ENCODE measurements around the gene ACSM4.
"Not testable (repeated sequence)": the region's sequence is repeated elsewhere in the genome, so short reads cannot be mapped to it uniquely, and the experiment has no call there.

DNA sequence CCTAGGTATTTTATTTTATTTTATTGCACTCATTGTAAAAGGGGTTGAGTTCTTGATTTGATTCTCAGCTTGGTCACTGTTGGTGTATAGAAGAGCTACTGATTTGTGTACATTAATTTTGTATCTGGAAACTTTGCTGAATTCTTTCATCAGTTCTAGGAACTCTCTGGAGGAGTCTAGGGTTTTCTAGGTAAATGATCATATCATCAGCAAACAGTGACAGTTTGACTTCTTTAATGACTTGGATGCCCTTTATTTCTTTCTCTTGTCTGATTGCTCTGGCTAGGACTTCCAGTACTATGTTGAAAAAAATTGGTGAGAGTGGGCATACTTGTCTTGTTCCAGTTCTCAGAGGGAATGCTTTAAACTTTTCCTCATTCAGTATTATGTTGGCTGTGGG, 28.4 kb upstream of the ACSM4 start:
- TF ChIP-seq, protein P1, sequence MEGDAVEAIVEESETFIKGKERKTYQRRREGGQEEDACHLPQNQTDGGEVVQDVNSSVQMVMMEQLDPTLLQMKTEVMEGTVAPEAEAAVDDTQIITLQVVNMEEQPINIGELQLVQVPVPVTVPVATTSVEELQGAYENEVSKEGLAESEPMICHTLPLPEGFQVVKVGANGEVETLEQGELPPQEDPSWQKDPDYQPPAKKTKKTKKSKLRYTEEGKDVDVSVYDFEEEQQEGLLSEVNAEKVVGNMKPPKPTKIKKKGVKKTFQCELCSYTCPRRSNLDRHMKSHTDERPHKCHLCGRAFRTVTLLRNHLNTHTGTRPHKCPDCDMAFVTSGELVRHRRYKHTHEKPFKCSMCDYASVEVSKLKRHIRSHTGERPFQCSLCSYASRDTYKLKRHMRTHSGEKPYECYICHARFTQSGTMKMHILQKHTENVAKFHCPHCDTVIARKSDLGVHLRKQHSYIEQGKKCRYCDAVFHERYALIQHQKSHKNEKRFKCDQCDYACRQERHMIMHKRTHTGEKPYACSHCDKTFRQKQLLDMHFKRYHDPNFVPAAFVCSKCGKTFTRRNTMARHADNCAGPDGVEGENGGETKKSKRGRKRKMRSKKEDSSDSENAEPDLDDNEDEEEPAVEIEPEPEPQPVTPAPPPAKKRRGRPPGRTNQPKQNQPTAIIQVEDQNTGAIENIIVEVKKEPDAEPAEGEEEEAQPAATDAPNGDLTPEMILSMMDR (IDR thresholded peaks at IDR 0.05) = not testable (repeated sequence)
- TF ChIP-seq POLR2A (IDR thresholded peaks at IDR 0.05) = not testable (repeated sequence)

Measured in vagina (tissue), 2 donors.